DLD1 (cell line): ENCODE data around the gene KCNJ11.

Source experiments
- in situ Hi-C: cut with HindIII; loops from 2 replicates; pipeline ENCODE4 v1.10.0; 2017; ENCODE audit warnings: low sequenced_read_pairs

The KCNJ11 gene

GRCh38 chr11:17392872-17393271, 4.4 kb upstream of the KCNJ11 start:
- in situ Hi-C loops: no loop called here

- in situ Hi-C loops: no loop called here
Observed at GRCh38 chr11:17391493-17392355, 3.3 kb upstream of the KCNJ11 start.

DNA sequence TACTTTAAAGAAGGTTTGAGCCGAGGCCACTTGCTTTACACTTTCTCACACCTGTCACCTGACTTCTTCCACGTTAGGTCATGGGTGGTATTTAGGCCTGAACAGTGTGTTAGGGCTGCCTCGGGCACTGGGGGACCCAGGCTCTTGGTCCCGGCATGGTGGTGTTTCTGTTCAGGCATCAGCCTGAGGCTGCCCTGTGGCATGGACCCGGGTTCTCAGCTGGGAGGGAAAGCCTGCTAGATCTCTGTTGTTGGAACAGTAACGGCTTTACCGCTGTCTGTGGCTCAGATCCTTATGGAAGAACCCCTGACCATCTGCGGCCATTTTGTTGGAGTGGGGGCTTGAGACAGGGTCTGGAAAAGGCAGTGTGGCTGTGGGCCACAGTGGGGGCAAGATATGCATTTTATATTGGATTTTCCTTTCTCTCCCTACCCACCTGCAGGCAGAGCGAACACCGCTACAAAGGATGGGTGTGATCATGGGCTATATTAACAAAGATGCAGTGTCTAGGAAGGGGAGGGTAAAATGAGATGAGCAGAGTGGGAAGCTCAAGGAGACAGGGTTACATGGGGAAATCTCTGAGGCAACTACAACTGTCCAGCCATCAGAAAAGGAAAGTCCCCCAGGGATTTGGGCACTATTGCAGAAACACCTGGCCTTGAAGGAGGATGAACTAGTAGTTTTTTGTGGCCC, 1.6 kb upstream of the KCNJ11 start:
- in situ Hi-C loops: no loop called here

GRCh38 chr11:17389211-17389956, 925 bp upstream of the KCNJ11 start:
- in situ Hi-C loops: no loop called here

- in situ Hi-C loops: no loop called here
Observed at GRCh38 chr11:17387811-17388210, 648 bp downstream of the KCNJ11 start.

DNA sequence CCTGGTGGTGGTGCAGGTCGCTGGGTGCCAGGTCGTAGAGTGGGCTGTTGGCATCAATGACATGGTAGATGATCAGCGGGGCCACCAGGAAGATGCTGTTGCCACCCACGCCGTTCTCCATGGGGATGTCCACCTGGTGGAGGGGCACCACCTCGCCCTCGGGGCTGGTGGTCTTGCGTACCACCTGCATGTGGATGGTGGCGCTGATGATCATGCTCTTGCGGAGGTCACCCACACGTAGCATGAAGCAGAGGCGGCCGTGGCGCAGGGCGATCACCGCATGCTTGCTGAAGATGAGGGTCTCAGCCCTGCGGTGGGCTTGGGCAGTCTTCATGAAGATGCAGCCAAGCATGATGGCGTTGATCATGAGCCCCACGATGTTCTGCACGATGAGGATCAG, 1.2 kb downstream of the KCNJ11 start:
- in situ Hi-C loops: no loop called here

DNA sequence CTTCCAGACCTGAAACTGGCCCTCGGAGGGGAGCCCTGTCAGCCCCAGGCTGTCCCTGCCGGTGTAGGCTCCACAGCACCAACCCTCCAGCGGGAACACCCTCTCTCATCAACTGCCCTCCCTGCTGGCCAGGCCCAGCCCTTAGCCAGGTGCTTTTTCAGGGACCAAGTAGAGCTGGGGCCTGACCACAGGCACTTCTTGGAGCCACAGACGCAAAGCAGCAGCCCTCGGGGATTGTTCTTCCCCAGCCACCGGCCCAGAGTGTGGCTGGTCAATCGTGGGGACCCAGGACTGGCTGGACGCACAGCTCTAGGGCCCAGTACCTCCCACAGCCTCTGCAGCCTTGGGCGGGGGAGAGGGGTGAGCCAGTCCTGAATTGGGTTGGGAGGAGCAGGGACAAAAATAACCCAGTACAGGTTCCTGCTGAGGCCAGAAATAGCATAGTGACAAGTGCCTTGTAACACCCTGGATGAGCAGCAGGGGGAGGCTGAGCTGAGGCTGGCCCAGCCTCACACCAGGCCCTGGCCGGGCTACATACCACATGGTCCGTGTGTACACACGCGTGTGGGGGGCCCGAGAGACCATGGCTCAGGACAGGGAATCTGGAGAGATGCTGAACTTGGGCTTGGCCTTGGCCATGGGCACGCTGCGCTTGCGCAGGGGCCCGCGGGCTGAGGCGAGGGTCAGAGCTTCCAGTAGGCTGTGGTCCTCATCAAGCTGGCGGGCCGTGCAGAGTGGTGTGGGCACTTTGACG, 2.0 kb downstream of the KCNJ11 start:
- in situ Hi-C loops: no loop called here

GRCh38 chr11:17385926-17386325, 2.5 kb downstream of the KCNJ11 start:
- in situ Hi-C loops: no loop called here

DNA sequence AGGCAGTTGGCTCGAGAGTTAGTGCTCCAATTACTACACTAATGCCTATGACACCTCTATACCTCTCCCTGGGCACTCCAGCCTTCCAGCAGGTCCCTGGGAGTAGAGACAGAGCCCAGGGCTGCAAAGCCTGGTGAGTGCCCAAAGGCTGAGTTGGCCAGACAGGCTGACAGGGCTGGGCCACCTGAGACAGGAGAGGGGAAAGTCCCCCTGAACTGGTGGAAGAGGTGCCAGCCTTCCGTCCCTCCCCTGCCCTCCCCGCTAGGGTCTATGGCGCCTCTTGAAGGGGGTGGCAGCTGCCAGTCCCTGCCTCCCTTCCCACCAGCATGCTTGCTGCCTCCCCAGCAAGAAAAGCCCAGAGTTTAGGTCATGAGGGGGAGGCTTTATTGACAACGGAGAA, 3.0 kb downstream of the KCNJ11 start:
- in situ Hi-C loops: no loop called here

- in situ Hi-C loops: no loop called here
Observed at GRCh38 chr11:17384002-17384511, 4.4 kb downstream of the KCNJ11 start.

GRCh38 chr11:17383461-17383860, 5.0 kb downstream of the KCNJ11 start:
- in situ Hi-C loops: no loop called here

- in situ Hi-C loops: no loop called here
Observed at GRCh38 chr11:17382046-17382728, 6.3 kb downstream of the KCNJ11 start.

DNA sequence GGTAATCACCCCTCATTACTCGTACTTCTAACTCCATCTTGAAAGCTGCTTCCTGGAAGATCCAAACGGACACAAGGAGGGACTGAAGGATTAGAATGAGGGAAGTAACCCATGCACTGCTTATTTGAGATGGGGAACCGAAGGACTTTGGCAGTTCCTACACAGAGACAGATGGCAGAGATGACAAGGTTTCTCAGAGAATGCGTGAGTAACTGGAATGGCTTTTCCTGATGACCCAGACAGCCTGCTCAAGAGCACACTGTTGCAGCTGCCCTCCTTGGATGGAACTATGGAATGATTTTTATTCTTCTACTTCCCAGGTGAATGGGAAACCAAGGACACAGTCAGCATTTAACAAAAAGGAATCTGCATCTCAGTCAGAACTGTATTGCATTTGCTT, 7.3 kb downstream of the KCNJ11 start:
- in situ Hi-C loops: no loop called here

DNA sequence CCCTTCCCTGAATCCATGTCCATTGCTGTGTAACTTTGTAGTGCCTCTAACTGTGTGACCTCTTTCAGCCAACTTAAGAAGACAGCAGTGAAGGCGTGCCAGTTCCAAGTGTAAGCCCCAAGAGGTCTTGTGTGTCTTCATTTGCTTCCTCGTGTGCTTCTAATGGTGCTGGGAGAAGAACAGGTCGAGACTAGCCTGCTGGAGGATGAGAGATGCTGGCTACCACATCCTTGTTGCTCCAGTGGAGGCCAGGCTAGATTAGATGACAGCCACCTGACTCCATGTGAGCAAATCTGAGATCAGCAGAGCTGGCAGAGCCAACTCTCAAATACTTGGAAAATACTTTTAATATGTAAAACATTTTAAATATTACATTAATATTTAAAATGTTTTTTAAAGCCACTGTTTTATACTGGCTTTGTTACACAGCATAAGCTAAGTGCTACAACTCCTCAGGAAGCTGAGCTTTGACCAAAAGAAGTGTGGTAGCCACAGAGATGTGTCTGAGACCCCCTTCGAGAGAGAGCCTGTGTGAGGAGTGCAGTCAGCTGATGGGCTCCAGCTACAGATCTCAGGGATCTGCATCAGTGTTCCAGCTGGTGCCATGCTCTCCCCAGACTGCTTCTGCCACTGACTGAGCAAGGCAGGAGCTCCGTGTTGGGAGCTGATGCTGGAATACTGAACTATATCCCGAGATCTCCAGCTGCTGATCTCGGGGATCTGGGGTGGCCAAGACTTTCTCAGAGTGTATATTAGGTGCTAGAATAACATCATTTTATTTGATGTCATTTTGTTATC, 8.9 kb downstream of the KCNJ11 start:
- in situ Hi-C loops: no loop called here

DNA sequence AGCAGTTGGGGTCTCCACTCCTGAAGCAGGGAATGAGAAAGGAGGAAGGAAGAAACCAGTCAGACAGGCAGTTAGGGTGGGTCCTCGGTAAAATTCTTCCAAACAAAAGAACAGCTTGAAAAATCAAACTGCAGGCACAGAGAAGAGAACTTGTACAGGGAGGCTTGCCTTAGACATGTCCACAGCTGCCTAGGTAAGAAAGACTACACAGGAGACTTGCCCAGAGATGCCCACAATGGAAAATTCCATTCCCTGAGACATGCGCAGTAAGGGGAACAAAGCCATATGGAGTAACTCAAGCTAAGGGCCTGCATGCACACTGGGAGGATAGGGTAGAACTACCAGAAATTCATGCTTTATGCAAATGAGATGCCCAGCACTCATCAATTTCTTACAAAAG, 9.8 kb downstream of the KCNJ11 start:
- in situ Hi-C loops: no loop called here

GRCh38 chr11:17376493-17376892, 12.0 kb downstream of the KCNJ11 start:
- in situ Hi-C loops: no loop called here

- in situ Hi-C loops: no loop called here
Observed at GRCh38 chr11:17375547-17375946, 12.9 kb downstream of the KCNJ11 start.

- in situ Hi-C loops: no loop called here
Observed at GRCh38 chr11:17371614-17372013, 16.8 kb downstream of the KCNJ11 start.

- in situ Hi-C loops: no loop called here
Observed at GRCh38 chr11:17369684-17370243, 18.7 kb downstream of the KCNJ11 start.
